Measurements from ENCODE around the gene ART5.

The ART5 gene

DNA sequence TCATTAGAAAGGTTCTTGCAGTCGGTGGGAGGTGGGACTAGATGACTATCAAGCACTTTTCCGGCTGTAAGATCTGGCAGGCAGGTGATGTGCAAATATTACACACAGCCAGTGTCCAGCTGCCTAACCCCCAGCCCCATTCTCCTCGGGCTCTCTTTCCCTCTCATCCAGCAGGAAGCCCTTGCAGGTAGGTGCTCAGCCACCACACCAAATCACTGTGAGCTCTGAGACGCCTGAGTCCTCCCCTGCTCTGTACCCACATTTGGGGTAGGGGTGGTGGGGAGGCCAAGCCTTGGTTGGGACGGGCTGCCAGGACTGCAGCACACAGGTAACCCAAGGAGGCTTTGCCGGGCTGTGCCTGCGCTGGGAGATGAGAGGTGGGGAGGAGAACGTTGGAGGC is 601 bp downstream of the ART5 start:
- Histone ChIP-seq H3K27me3 (replicated peaks; ENCODE audit: control insufficient read depth, insufficient read depth, low read length, poor library complexity, severe bottlenecking) (peaks cover 3% of the 10 kb centered on the region), H3K4me1 (ENCODE audit: control insufficient read depth, insufficient read depth, low read length, poor library complexity, severe bottlenecking) (peaks cover 11% of the 10 kb centered on the region), H3K27ac (ENCODE audit: insufficient read depth, low read length, poor library complexity, severe bottlenecking) (no peak overlapping the region), H3K4me3 (ENCODE audit: insufficient read depth, low read depth, low read length, poor library complexity, severe bottlenecking) (no peak overlapping the region), H3K9me3 (ENCODE audit: control insufficient read depth, low read length) (no peaks in the 10 kb centered on the region), H3K36me3 (ENCODE audit: control insufficient read depth, insufficient read depth, low read length) (no peaks in the 10 kb centered on the region)
- no peak for DNase-seq

DNA sequence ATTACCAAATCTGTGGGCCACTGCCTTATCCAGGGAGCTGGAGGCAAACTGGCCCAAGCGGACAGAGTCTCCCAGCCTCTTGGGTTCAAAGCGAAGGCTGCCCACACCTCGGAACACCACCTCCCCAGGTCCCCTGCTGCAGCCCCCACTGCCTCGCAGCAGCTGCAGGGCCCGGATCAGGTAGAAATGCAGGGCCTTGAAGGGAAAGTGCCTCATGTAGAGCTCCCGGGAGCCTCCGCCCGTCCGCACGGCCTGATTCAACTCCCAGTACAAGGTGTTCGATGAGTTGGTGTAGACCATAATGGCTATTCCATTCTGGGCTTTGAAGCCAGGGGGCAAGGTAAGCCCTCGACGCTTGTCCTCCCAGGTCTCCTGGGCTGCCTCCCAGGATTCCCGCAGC is 2.0 kb downstream of the ART5 start:
- H3K4me3 ChIP-seq (ENCODE audit: insufficient read depth, low read depth, low read length, poor library complexity, severe bottlenecking): no peak overlapping the region
- peaks cover 11% of the 10 kb centered on the region for H3K4me1 ChIP-seq (ENCODE audit: control insufficient read depth, insufficient read depth, low read length, poor library complexity, severe bottlenecking)
- no peaks in the 10 kb centered on the region for H3K9me3 ChIP-seq (ENCODE audit: control insufficient read depth, low read length)
- H3K36me3 ChIP-seq (ENCODE audit: control insufficient read depth, insufficient read depth, low read length): no peaks in the 10 kb centered on the region
- H3K27ac ChIP-seq (ENCODE audit: insufficient read depth, low read length, poor library complexity, severe bottlenecking): no peak overlapping the region
- peaks cover 3% of the 10 kb centered on the region for H3K27me3 ChIP-seq (replicated peaks; ENCODE audit: control insufficient read depth, insufficient read depth, low read length, poor library complexity, severe bottlenecking)
- no peak for DNase-seq

DNA sequence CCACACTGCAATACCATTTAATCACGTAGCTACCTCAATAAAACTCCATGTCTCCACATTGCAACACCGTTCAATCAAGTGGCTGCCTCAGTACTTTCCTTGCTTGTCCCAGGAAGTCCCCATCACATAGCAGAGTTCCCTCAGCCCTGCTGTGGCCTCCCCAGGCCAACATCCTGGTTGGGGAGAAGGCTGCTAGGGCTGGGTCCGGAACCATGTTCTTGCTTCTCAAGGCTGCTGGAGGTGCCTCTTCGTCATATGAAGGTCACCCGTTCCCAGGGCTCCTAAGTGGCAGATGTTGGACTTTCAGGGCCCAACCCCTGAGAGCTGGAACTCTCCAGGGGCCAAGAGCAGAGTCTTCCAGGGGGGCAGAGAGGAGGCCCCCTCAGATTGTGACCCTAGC is 3.3 kb downstream of the ART5 start:
- Histone ChIP-seq H3K9me3 (ENCODE audit: control insufficient read depth, low read length) (no peaks in the 10 kb centered on the region), H3K27ac (ENCODE audit: insufficient read depth, low read length, poor library complexity, severe bottlenecking) (no peak overlapping the region), H3K36me3 (ENCODE audit: control insufficient read depth, insufficient read depth, low read length) (no peaks in the 10 kb centered on the region), H3K27me3 (replicated peaks; ENCODE audit: control insufficient read depth, insufficient read depth, low read length, poor library complexity, severe bottlenecking) (peaks cover 3% of the 10 kb centered on the region), H3K4me3 (ENCODE audit: insufficient read depth, low read depth, low read length, poor library complexity, severe bottlenecking) (no peak overlapping the region), H3K4me1 (ENCODE audit: control insufficient read depth, insufficient read depth, low read length, poor library complexity, severe bottlenecking) (peaks cover 11% of the 10 kb centered on the region)
- DNase-seq: no peak

DNA sequence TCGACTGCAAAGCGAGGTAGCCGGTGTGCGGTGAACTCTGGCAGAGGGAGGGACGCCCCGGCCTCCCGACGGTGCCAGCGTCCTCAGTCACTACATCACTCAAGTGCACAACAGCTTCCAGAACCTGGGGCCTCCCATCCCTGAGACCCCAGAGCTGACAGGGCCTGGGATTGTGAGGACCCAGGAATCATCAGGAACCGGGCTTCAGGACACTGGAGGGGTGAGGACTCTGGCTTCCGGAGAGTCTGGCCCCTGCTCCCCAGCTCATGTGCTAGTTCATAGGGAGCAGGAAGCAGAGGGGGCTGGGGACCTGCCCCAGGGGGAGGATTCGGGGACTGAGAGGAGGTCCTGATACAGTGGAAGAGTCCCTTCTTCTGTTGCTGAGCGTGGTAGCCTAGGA is 4.6 kb downstream of the ART5 start:
- Histone ChIP-seq H3K36me3 (ENCODE audit: control insufficient read depth, insufficient read depth, low read length) (no peaks in the 10 kb centered on the region), H3K9me3 (ENCODE audit: control insufficient read depth, low read length) (no peaks in the 10 kb centered on the region), H3K27me3 (replicated peaks; ENCODE audit: control insufficient read depth, insufficient read depth, low read length, poor library complexity, severe bottlenecking) (no peaks in the 10 kb centered on the region), H3K4me1 (ENCODE audit: control insufficient read depth, insufficient read depth, low read length, poor library complexity, severe bottlenecking) (peaks cover 2% of the 10 kb centered on the region), H3K27ac (ENCODE audit: insufficient read depth, low read length, poor library complexity, severe bottlenecking) (no peak overlapping the region), H3K4me3 (ENCODE audit: insufficient read depth, low read depth, low read length, poor library complexity, severe bottlenecking) (no peak overlapping the region)
- DNase-seq: no peak

DNA sequence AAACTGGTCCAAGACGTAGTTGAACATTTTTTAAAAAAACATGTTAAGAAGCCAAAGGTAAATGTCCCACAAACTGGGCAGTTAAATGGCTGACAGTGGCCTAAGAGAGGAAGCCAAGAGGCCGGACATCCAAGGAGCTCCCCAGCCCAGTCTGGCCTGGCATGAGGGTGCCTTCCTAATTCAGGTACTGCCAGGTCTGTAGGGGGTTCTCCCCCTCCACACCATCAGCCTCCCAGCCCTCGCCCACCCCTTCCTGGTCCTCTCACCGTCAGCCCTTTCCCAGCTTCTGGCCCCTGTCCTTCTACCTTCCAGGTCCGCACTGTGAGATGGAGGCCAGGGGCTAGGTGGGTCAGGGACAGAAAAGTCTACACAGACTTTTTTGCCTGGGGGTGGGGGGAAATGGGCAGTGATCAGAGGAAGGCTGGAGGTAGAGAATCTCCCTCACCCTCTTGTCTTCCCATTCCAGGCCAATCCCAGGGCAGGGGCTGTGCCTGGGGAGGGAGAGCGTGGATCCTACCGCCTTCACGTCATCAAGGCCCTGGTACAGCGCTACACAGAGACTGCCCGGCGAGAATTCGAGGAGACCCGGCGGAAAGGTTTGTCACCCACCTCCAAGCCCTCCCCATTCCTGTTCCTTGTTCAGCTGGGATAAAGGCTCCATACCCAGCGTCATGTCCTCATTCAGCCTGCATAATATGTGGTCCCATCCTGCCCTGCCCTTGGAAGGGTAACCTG is 6.0 kb downstream of the ART5 start:
- no peak for DNase-seq
- H3K27ac ChIP-seq (ENCODE audit: insufficient read depth, low read length, poor library complexity, severe bottlenecking): no peak overlapping the region
- H3K36me3 ChIP-seq (ENCODE audit: control insufficient read depth, insufficient read depth, low read length): no peaks in the 10 kb centered on the region
- no peaks in the 10 kb centered on the region for H3K27me3 ChIP-seq (replicated peaks; ENCODE audit: control insufficient read depth, insufficient read depth, low read length, poor library complexity, severe bottlenecking)
- no peaks in the 10 kb centered on the region for H3K9me3 ChIP-seq (ENCODE audit: control insufficient read depth, low read length)
- no peaks in the 10 kb centered on the region for H3K4me1 ChIP-seq (ENCODE audit: control insufficient read depth, insufficient read depth, low read length, poor library complexity, severe bottlenecking)
- H3K4me3 ChIP-seq (ENCODE audit: insufficient read depth, low read depth, low read length, poor library complexity, severe bottlenecking): no peak overlapping the region

DNA sequence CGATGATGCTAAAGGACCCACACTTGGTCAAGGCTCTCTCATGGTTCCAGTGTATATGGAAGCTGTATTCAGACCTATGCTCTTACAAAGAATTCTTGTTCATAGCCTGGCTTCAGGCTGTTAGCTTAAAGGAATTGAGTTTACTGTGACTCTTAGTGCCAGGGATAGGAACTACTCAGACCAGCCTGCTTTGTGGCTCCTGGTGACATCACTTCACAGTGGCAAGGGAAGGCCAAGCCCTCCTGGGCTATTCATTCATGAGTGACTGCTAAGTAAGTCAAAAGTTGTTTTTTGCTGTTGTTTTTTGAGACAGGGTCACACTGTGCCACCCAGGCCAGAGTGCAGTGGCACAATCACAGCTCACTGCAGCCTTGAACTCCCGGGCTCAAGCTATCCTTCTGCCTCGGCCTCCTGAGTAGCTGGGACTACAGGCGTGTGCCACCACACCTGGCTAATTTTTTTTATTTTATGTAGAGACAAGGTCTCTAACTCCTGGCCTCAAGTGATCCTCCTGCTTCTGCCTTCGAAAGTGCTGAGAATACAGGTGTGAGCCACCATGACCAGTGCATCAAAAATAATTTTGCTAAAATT is 9.6 kb downstream of the ART5 start:
- no peak for DNase-seq
- H3K4me3 ChIP-seq (ENCODE audit: insufficient read depth, low read depth, low read length, poor library complexity, severe bottlenecking): no peak overlapping the region
- H3K36me3 ChIP-seq (ENCODE audit: control insufficient read depth, insufficient read depth, low read length): no peaks in the 10 kb centered on the region
- no peak overlapping the region for H3K27ac ChIP-seq (ENCODE audit: insufficient read depth, low read length, poor library complexity, severe bottlenecking)
- H3K4me1 ChIP-seq (ENCODE audit: control insufficient read depth, insufficient read depth, low read length, poor library complexity, severe bottlenecking): no peaks in the 10 kb centered on the region
- no peaks in the 10 kb centered on the region for H3K27me3 ChIP-seq (replicated peaks; ENCODE audit: control insufficient read depth, insufficient read depth, low read length, poor library complexity, severe bottlenecking)
- H3K9me3 ChIP-seq (ENCODE audit: control insufficient read depth, low read length): no peaks in the 10 kb centered on the region

DNA sequence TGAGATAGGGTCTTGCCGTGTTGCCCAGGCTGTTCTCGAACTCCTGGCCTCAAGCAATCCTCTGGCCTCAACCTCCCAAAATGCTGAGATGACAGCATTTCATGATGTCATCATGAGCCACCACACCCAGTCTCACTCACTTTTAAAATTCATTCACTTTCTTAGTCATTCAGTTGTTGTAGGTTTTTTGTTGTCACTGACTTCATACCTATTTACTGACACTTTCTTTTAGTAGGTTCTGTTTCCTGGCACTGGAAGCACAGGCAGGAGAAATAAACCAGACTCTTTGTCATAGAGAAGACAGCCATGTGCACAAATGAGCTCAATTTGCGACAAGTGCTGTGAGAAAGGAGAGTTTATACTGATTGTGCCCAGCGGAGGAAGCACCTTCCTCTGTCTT is 10.5 kb downstream of the ART5 start:
- DNase-seq: no peak
- H3K27ac ChIP-seq (ENCODE audit: insufficient read depth, low read length, poor library complexity, severe bottlenecking): no peak overlapping the region

DNA sequence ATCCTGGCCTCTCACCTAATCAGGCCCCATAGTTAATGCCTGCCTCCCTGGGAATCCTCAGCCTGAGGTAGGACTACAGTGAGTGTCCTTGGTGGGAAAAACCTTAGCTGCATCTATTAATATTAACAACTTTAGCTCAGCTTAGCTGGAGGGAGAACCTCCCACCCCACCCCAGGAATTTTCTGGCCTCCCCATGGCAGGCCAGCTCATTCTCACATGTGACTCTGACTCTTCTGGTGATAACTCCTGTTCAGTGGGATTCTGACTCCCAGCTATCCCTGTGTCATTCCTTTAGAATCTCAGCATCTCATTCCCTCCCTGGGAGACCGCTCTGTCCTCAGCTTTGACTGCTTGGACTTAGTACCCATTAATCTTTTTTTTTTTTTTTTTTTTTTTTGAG is 14.5 kb downstream of the ART5 start:
- Histone ChIP-seq H3K27ac (ENCODE audit: insufficient read depth, low read length, poor library complexity, severe bottlenecking) (no peak overlapping the region), H3K9me3 (ENCODE audit: control insufficient read depth, low read length) (no peaks in the 10 kb centered on the region), H3K4me1 (ENCODE audit: control insufficient read depth, insufficient read depth, low read length, poor library complexity, severe bottlenecking) (no peaks in the 10 kb centered on the region), H3K4me3 (ENCODE audit: insufficient read depth, low read depth, low read length, poor library complexity, severe bottlenecking) (no peak overlapping the region), H3K36me3 (ENCODE audit: control insufficient read depth, insufficient read depth, low read length) (no peaks in the 10 kb centered on the region), H3K27me3 (replicated peaks; ENCODE audit: control insufficient read depth, insufficient read depth, low read length, poor library complexity, severe bottlenecking) (no peaks in the 10 kb centered on the region)
- no peak for DNase-seq

More for the DNA sequence above, 10.5 kb downstream of the ART5 start:
- Histone ChIP-seq H3K27me3 (replicated peaks; ENCODE audit: control insufficient read depth, insufficient read depth, low read length, poor library complexity, severe bottlenecking) (no peaks in the 10 kb centered on the region), H3K4me3 (ENCODE audit: insufficient read depth, low read depth, low read length, poor library complexity, severe bottlenecking) (no peak overlapping the region), H3K4me1 (ENCODE audit: control insufficient read depth, insufficient read depth, low read length, poor library complexity, severe bottlenecking) (no peaks in the 10 kb centered on the region), H3K9me3 (ENCODE audit: control insufficient read depth, low read length) (no peaks in the 10 kb centered on the region), H3K36me3 (ENCODE audit: control insufficient read depth, insufficient read depth, low read length) (no peaks in the 10 kb centered on the region)

DNA sequence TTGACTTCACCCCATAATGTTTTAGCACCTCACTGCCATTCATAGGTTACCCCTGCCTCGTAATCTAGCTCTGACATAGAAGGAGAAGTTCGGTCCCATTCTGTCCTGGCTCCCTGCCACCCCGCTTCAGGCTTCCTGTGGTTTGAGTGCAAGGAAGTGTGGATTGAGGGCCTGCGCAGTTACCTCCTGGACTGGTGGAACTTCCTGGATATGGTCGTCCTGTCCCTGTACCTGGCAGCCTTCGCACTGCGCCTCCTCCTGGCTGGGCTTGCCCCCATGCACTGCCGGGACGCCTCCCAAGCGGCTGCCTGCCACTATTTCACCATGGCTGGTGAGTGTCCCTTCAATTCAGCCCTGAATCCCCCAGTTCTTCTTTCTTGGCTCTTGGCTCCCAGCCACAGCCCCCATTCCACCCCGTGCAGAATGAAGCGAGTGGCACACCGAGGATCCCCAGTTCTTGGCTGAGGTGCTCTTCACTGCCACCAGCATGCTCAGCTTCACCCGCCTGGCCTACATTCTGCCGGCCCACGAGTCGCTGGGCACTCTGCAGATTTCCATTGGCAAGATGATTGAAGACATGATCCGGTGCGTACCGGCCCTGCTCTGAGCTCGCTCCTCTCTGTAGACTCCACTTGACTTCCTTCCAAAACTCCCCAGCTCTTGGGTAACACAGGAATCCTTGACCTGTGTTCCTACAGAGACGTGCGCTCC is 15.4 kb downstream of the ART5 start:
- no peak overlapping the region for H3K4me3 ChIP-seq (ENCODE audit: insufficient read depth, low read depth, low read length, poor library complexity, severe bottlenecking)
- no peaks in the 10 kb centered on the region for H3K4me1 ChIP-seq (ENCODE audit: control insufficient read depth, insufficient read depth, low read length, poor library complexity, severe bottlenecking)
- H3K36me3 ChIP-seq (ENCODE audit: control insufficient read depth, insufficient read depth, low read length): no peaks in the 10 kb centered on the region
- no peaks in the 10 kb centered on the region for H3K9me3 ChIP-seq (ENCODE audit: control insufficient read depth, low read length)
- no peak for DNase-seq
- H3K27ac ChIP-seq (ENCODE audit: insufficient read depth, low read length, poor library complexity, severe bottlenecking): no peak overlapping the region
- no peaks in the 10 kb centered on the region for H3K27me3 ChIP-seq (replicated peaks; ENCODE audit: control insufficient read depth, insufficient read depth, low read length, poor library complexity, severe bottlenecking)

DNA sequence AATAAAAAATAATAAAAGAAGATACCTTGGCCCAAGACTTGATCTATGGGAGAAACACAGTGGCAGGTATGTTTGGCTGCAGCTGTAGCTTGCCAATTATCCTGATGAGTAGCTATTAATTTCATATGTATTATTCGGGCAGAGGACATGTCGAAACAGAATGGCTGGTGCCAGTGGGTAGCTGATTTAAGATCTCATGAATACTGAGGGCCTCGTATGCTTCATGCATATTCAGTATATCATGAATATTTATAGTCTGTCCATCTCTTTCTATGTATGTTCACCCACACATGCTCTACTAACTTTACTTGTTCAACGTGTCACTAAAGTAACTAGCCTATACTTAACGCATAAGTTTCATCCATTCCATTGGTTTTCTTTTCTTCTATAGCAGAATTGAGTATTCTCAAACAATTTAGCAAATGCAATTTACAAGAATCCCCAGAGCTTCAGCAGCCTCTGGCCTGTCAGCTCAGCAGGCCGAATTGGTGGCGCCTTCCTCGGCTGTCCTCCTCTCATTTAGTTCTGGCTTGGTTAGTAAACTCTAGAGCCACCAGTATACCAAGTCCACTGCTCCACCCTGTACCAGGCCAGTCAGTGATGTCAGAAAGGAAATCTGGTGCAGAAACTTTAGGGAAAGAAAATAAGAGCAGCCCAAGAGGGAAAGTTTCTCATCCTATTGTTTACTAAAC is 17.9 kb downstream of the ART5 start:
- Histone ChIP-seq H3K27me3 (replicated peaks; ENCODE audit: control insufficient read depth, insufficient read depth, low read length, poor library complexity, severe bottlenecking) (no peaks in the 10 kb centered on the region), H3K27ac (ENCODE audit: insufficient read depth, low read length, poor library complexity, severe bottlenecking) (no peak overlapping the region), H3K4me1 (ENCODE audit: control insufficient read depth, insufficient read depth, low read length, poor library complexity, severe bottlenecking) (no peaks in the 10 kb centered on the region), H3K4me3 (ENCODE audit: insufficient read depth, low read depth, low read length, poor library complexity, severe bottlenecking) (no peak overlapping the region), H3K36me3 (ENCODE audit: control insufficient read depth, insufficient read depth, low read length) (no peaks in the 10 kb centered on the region), H3K9me3 (ENCODE audit: control insufficient read depth, low read length) (no peaks in the 10 kb centered on the region)
- no peak for DNase-seq

All from effector memory CD4-positive, alpha-beta T cell (primary cell).